Measurements from ENCODE around the gene NLRP8. TPM values are rescaled to one million over a fixed set of nuclear protein-coding genes. Genes with fewer than 3 reads are reported as not detected.

Gene NLRP8
- total RNA-seq, 1 experiment from 2014 or later, result not detected

DNA sequence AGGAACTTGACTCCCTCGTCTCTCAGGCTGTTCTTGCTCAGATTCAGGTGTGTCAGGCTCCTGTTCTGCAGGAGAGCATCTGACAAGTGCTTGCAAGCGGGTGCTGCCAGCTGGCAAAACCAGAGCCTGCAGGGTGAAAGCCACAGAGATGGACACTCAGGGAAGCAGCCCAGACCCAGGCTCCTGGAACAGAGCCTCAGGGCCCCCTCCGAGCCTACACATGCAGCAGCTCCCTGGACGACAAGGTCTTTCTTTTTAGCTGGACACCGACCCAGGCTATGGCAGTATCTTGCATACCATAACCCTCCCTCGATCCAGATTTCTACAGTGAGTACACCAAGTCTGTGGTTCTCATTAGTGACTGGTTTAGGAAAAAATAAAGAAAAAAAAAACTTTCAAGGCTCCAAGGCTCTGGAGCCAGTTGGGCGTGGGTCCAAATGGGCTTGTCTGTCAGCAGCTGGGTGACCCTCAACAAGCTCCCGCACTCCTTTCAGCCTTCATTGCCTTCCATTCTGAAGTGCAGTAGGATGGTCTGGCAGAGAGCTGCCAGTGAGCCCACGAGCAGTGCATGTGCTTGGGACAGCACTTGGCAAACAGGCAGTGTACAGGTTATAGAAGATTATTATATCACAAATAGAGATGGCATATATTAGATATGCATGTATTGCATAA, 45.4 kb upstream of the NLRP8 start:
- peaks cover 3% of the 10 kb centered on the region for H3K27me3 ChIP-seq (replicated peaks; ENCODE audit: insufficient read depth, low read depth, low read length, poor library complexity)
- no peaks in the 10 kb centered on the region for H3K4me1 ChIP-seq (ENCODE audit: insufficient read depth, low read length, poor library complexity, severe bottlenecking)
- no peak overlapping the region for H3K4me3 ChIP-seq (ENCODE audit: low read depth, low read length, poor library complexity, severe bottlenecking)
- CTCF ChIA-PET, result no interaction called here
- no peak for DNase-seq (ENCODE audit: low spot score)
- H3K27ac ChIP-seq (ENCODE audit: low read depth, low read length, poor library complexity, severe bottlenecking), result no peak overlapping the region
- no peaks in the 10 kb centered on the region for H3K36me3 ChIP-seq (ENCODE audit: insufficient read depth, low read length, poor library complexity, severe bottlenecking)
- intact Hi-C loops (cut with micrococcal nuclease; ENCODE audit: unreplicated experiment), result no loop called here
- POLR2A ChIA-PET (ENCODE audit: low non-redundant PET), result no interaction called here
- H3K9me3 ChIP-seq (ENCODE audit: low read depth, low read length, poor library complexity, severe bottlenecking), result no peaks in the 10 kb centered on the region
- no TSS peak for BruUV-seq (replicated peaks)
- TF ChIP-seq, protein P1, sequence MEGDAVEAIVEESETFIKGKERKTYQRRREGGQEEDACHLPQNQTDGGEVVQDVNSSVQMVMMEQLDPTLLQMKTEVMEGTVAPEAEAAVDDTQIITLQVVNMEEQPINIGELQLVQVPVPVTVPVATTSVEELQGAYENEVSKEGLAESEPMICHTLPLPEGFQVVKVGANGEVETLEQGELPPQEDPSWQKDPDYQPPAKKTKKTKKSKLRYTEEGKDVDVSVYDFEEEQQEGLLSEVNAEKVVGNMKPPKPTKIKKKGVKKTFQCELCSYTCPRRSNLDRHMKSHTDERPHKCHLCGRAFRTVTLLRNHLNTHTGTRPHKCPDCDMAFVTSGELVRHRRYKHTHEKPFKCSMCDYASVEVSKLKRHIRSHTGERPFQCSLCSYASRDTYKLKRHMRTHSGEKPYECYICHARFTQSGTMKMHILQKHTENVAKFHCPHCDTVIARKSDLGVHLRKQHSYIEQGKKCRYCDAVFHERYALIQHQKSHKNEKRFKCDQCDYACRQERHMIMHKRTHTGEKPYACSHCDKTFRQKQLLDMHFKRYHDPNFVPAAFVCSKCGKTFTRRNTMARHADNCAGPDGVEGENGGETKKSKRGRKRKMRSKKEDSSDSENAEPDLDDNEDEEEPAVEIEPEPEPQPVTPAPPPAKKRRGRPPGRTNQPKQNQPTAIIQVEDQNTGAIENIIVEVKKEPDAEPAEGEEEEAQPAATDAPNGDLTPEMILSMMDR (conservative IDR thresholded peaks at IDR 0.05; ENCODE audit: low read depth, low read length), result no peak
- TF ChIP-seq EZH2 (IDR thresholded peaks at IDR 0.05; ENCODE audit: borderline replicate concordance, low read depth, low read length, poor library complexity, severe bottlenecking), result no peak

DNA sequence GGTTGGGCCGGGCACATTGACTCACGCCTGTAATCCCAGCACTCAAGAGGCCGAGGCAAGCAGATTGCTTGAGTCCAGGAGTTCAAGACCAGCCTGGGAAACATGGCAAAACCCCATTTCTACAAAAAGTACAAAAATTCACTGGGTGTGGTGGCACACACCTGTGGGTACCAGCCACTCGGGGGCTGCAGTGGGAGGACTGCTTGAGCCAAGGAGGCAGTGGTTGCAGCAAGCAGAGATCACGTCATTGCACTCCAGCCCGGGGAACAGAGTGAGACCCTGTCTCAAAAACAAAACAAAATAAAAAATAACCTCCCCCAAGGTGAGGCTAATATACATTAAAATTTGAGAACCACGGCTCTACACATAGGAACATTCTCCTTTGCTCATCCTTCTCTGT, 40.3 kb upstream of the NLRP8 start:
- no peak for TF ChIP-seq EZH2 (IDR thresholded peaks at IDR 0.05; ENCODE audit: borderline replicate concordance, low read depth, low read length, poor library complexity, severe bottlenecking)
- TF ChIP-seq, protein P1 (conservative IDR thresholded peaks at IDR 0.05; ENCODE audit: low read depth, low read length), result no peak
- ChIA-PET CTCF (no interaction called here), POLR2A (ENCODE audit: low non-redundant PET) (no interaction called here)
- intact Hi-C loops (cut with micrococcal nuclease; ENCODE audit: unreplicated experiment), result no loop called here
- BruUV-seq (replicated peaks), result no TSS peak
- Histone ChIP-seq H3K36me3 (ENCODE audit: insufficient read depth, low read length, poor library complexity, severe bottlenecking) (no peaks in the 10 kb centered on the region), H3K4me3 (ENCODE audit: low read depth, low read length, poor library complexity, severe bottlenecking) (no peak overlapping the region), H3K4me1 (ENCODE audit: insufficient read depth, low read length, poor library complexity, severe bottlenecking) (no peaks in the 10 kb centered on the region), H3K9me3 (ENCODE audit: low read depth, low read length, poor library complexity, severe bottlenecking) (no peaks in the 10 kb centered on the region), H3K27me3 (replicated peaks; ENCODE audit: insufficient read depth, low read depth, low read length, poor library complexity) (peaks cover 14% of the 10 kb centered on the region), H3K27ac (ENCODE audit: low read depth, low read length, poor library complexity, severe bottlenecking) (no peak overlapping the region)
- DNase-seq (ENCODE audit: low spot score), result no peak

DNA sequence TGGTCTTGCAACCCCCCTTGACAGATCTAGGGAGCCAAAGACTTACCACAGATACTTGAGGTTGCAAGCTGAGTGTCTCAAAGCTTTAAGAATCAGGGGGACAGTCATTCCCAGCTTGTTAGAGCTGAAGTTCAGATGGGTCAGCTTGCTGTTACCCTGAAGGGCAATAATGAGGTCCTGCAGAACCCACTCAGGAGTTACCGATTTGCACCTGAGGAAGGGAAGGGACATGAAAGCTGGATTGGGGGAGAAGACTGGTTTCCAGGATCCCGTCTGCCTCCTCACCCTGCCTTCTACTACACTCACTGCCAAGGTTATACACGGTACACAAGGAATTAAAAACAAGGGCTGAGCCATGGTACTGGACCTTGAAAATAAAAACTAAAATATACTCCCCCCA, 39.9 kb upstream of the NLRP8 start:
- no peak for DNase-seq (ENCODE audit: low spot score)
- intact Hi-C loops (cut with micrococcal nuclease; ENCODE audit: unreplicated experiment), result no loop called here
- Histone ChIP-seq H3K36me3 (ENCODE audit: insufficient read depth, low read length, poor library complexity, severe bottlenecking) (no peaks in the 10 kb centered on the region), H3K27ac (ENCODE audit: low read depth, low read length, poor library complexity, severe bottlenecking) (no peak overlapping the region), H3K4me3 (ENCODE audit: low read depth, low read length, poor library complexity, severe bottlenecking) (no peak overlapping the region), H3K4me1 (ENCODE audit: insufficient read depth, low read length, poor library complexity, severe bottlenecking) (no peaks in the 10 kb centered on the region), H3K27me3 (replicated peaks; ENCODE audit: insufficient read depth, low read depth, low read length, poor library complexity) (peaks cover 16% of the 10 kb centered on the region), H3K9me3 (ENCODE audit: low read depth, low read length, poor library complexity, severe bottlenecking) (no peaks in the 10 kb centered on the region)
- TF ChIP-seq, protein P1 (conservative IDR thresholded peaks at IDR 0.05; ENCODE audit: low read depth, low read length), result no peak
- no peak for TF ChIP-seq EZH2 (IDR thresholded peaks at IDR 0.05; ENCODE audit: borderline replicate concordance, low read depth, low read length, poor library complexity, severe bottlenecking)
- BruUV-seq (replicated peaks), result no TSS peak
- CTCF ChIA-PET, result no interaction called here
- POLR2A ChIA-PET (ENCODE audit: low non-redundant PET), result no interaction called here
